Kidney epithelial cell (primary cell): Measurements from ENCODE around the gene CA12. TPM values are rescaled to one million over a fixed set of nuclear protein-coding genes. Genes with fewer than 3 reads are reported as not detected.

Experiments used
- DNase-seq: peaks from one replicate; pipeline ENCODE4 v3.0.0-alpha.2; 2010; ENCODE audit warnings: low read depth
- H3K27me3 ChIP-seq: 2 replicates; pipeline ENCODE4 v1.6.0; 2011; ENCODE audit warnings: low read length; ENCODE audit not compliant: control insufficient read depth, insufficient read depth
- H3K36me3 ChIP-seq: 2 replicates; pipeline ENCODE4 v1.5.1; 2011; ENCODE audit warnings: low read length; ENCODE audit not compliant: control insufficient read depth, insufficient read depth
- H3K4me3 ChIP-seq: 2 replicates; pipeline ENCODE4 v1.5.1; 2011; ENCODE audit warnings: low read depth, mild to moderate bottlenecking, control low read depth, low read length
- total RNA-seq: library from RNA; depleted of rRNA; stranded (reverse); fragments of >200 nt; gene quantifications from 2 replicates; pipeline ENCODE4 v1.2.3, GENCODE V29; 2015
- TF ChIP-seq, protein P1 (sequence below): IDR thresholded peaks from 2 replicates; pipeline ENCODE4 v1.5.1; 2011; ENCODE audit warnings: mild to moderate bottlenecking, moderate library complexity, low read length, control low read depth, inconsistent platforms; ENCODE audit not compliant: insufficient read depth, poor library complexity, severe bottlenecking

The CA12 gene
- total RNA-seq, 1 donor from 2014 or later: 2.9 TPM

DNA sequence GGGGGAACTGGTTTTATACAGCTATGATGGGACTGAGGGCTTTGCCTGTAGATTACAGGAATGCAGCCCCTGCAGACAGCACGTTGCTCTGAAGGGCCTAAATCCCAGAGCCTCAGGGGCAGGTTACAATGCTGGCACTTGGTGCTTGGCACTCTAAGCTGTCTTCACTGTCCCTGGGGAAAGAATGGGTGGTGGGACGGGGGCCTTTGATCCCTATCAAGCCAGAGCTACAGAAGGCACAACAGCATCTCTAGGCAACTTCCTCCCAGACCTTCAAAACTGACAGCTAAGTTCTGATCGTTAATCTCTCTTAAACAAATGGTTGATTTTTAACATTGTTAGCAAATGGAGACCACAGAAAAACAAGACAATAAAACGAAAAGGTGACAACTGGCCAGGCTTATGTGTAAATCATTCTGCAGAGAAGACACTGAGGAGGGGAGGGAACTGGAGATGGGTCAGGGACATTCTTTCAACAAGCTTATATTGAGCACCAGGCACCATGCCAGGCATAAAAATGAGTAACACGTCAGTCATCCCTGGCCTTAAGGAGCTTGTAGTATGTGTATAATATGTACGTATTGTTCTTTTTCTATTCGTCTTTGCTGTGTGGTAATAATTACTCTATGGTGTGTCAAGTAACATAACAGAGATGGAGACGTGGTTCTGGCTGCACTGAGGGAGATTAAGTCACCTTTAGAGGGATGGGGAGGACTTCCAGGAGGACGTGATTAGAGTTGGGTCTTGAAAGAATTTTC, 49.1 kb downstream of the CA12 start:
- Histone ChIP-seq H3K27me3 (no peaks in the 10 kb centered on the region), H3K4me3 (no peak overlapping the region), H3K36me3 (no peaks in the 10 kb centered on the region)
- TF ChIP-seq, protein P1, sequence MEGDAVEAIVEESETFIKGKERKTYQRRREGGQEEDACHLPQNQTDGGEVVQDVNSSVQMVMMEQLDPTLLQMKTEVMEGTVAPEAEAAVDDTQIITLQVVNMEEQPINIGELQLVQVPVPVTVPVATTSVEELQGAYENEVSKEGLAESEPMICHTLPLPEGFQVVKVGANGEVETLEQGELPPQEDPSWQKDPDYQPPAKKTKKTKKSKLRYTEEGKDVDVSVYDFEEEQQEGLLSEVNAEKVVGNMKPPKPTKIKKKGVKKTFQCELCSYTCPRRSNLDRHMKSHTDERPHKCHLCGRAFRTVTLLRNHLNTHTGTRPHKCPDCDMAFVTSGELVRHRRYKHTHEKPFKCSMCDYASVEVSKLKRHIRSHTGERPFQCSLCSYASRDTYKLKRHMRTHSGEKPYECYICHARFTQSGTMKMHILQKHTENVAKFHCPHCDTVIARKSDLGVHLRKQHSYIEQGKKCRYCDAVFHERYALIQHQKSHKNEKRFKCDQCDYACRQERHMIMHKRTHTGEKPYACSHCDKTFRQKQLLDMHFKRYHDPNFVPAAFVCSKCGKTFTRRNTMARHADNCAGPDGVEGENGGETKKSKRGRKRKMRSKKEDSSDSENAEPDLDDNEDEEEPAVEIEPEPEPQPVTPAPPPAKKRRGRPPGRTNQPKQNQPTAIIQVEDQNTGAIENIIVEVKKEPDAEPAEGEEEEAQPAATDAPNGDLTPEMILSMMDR: no peak
- peak; percentile 66 for DNase-seq

DNA sequence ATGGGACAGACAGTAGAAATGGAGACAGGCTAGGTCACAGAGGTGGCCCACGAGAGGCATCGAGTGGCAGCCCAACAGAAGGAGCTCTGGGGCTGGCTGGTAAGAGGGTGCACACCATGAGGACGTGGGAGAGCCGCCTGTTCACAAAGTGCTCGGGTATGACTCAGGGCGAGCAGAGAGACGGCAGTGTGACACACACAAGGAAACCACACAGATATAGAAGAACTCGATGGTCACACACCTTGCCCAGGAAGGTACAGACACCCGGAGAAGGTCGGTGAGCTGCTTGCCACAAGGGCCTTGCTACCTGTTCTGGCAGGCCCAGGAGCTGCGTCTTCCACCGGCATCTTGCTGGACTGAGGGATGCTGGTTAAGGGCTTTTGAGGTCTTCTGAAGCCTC, 50.2 kb downstream of the CA12 start:
- Histone ChIP-seq H3K4me3 (no peak overlapping the region), H3K36me3 (no peaks in the 10 kb centered on the region), H3K27me3 (no peaks in the 10 kb centered on the region)
- no peak for DNase-seq
- TF ChIP-seq, protein P1: no peak

DNA sequence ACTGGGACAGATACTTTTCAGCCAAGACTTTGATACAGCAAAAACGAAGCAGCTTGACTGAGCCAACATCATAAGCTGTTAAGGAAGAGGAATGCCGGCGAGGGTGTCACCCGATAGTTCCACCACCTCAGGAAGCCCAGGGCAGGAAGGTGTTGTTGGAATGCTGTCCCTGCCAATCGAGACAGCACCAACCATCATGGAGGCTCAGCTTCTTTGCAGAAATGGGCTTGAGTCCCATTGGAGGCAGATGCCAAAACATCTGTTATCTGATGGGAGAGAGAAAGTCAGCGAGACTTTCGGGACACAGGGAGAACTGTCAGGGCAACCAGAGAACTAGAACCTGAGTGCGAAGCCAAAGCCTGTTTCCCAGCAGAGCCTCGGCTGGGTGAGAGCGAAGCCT, 50.7 kb downstream of the CA12 start:
- H3K36me3 ChIP-seq: no peaks in the 10 kb centered on the region
- H3K4me3 ChIP-seq: no peak overlapping the region
- H3K27me3 ChIP-seq: no peaks in the 10 kb centered on the region
- no peak for DNase-seq
- TF ChIP-seq, protein P1: no peak

DNA sequence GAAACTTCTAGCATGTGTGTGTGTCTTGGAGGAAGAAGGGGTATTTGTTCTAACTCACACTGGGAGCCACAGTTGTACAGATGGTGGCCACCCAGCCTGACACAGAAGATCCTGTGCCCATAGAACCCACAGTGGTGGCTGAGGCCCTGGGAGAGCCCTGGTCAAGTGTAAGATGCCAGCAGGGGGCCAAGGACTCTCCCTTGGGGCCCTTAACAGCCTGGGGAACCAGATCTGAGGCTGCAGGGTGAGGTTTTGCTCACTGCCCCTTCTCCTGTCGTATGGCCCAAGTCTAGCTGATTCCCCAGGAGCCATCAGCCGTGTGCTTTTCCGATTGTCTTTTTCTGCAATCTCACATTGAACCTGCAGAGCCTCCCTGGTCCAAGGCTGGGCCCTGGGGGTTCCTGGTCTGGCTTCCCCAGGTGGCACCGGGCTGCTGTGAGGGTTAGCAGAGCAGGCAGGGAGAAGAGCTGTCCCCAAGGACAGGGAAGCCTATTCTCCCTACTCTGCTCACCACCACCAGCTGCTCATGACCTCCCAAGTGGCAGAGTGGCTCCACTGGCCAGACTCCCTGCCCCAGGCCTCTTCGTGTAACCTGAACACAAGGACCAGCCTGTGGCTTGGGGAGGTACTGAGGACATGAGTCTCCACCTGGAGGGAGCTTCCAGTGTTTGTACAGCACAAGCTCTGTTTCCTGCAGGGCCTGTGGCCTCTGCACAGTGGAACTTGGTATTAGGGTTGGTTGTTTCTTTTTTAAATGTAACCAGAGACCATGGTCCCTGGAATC, 51.9 kb downstream of the CA12 start:
- Histone ChIP-seq H3K27me3 (no peaks in the 10 kb centered on the region), H3K4me3 (no peak overlapping the region), H3K36me3 (no peaks in the 10 kb centered on the region)
- TF ChIP-seq, protein P1: no peak
- DNase-seq: no peak

DNA sequence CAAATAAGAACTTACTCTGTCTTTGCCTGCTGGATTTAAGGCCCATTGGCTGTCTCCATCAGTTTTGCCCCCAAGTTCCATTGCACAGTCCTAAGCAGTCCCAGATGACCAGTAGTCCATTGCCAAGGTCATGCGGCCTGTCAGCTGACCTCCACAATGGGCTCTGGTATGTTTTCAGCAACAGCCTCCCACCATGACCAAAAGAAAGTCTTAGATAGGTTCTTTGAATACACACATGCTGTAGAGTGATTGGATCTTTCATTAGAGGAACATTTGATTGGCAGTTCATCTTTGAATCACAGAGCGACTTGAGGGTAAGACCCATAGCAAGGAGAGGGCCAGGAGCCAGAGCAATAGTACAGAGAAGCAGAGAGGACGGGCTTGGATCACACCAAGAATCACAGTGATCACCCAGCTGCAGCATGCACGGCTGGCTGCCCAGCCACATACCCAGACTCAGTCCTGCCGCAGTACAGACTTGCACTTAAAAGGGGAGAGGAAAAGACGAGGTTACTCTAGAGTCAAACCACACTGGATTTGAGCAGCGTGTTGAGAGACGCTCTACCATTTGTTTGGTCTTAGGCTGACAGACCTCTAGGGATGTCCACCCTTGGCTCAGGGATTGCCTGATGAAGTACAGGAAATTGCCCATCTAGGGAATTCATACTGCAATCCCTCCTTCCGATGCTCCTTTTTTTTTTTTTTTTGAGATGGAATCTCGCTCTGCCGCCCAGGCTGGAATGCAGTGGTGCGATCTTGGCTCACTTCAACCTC, 53.8 kb downstream of the CA12 start:
- Histone ChIP-seq H3K27me3 (no peaks in the 10 kb centered on the region), H3K36me3 (no peaks in the 10 kb centered on the region), H3K4me3 (no peak overlapping the region)
- TF ChIP-seq, protein P1: no peak
- no peak for DNase-seq
